SHP77 (cell line): ENCODE results near the gene AOPEP.

Experiments used
- DNase-seq, 2 experiments: peaks; one replicate each; lab custom pipeline; 2025; lab: John Stamatoyannopoulos, UW

AOPEP gene

DNA sequence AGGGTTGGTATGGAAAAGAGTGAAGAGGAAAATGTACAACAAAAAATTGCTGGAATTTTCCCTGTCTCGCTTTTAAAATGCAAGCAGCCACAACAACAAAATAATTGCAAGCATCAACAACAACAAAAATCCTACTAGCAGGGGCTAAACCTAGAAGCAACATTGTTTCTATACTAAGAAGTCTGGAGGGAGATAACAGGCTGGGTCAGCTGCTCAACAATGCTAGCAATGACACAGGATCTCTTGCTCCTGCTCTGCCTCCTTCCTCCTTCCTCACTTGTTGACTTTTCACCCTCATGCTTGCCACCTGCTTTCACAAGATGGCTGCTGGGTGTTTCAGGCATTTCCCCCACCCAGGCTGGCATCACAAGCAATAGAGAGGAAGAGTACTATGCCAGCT lies 7.6 kb upstream of the AOPEP start:
- DNase-seq: no peak

DNA sequence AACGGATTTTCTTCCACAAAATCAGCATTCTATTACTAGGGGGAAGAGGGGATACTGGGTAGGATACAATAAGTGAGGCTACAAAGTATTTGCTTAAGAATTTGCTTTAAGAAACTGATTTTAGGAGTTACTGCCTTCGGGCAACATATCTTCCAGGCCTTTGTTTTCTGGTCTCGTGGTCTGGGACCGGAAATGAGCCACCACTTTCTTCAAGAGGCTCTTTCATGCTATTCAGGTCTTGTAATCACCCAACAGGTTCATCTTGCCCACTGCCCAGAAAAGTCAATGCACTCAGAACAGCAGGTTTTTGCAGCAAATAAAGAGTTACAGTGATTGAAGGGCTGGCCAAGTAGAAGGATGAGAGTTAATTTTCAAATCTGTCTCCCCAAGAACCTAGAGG lies 6.6 kb upstream of the AOPEP start:
- DNase-seq: no peak

DNA sequence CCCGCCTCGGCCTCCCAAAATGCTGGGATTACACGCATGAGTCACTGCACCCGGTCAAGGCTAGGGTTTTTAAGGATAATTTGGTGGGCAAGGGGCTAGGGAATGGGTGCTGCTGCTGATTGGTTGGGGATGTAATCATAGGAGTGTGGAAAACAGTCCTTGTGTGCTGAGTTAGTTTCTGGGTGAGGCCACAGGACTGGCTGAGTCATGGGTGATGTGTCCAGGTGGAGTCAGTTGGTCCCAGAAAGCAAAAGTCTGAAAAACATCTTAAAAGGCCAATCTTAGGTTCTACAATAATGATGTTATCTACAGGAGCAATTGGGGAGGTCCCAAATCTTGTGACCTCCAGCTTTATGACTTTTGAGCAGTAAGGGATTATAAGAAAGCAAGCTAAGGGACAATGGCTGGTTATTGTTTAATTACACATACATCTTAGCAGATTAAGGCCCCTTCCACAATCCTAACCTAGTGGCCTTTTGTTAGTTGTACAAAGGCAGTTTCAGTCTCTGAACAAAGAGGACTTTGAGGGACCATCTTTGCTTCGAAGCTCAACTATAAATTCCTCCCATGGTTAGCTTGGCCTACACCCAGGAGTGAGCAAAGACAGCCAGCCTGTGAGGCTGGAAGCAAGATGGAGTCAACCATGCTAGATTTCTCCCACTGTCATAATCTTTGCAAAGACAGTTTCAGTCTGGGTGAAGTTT lies 5.5 kb upstream of the AOPEP start:
- no peak for DNase-seq

DNA sequence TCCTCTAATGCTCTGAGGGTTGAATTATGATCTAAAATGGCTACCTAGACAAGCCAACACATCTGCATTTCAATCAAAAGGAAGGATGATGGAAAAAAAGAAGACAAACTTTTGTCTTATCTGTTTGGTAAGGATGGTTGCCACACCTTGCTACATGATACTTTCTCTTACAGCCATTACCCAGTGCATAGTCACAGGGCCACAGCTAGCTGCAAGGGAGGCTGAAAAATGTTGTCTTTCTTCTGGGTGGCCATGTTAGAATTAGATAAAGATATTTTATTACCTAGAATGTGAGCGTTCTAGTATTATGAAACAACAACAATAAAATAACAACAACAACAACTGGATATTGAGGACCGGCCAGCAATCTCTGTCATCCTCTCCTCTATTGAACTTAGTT lies 4.7 kb upstream of the AOPEP start:
- DNase-seq: no peak

DNA sequence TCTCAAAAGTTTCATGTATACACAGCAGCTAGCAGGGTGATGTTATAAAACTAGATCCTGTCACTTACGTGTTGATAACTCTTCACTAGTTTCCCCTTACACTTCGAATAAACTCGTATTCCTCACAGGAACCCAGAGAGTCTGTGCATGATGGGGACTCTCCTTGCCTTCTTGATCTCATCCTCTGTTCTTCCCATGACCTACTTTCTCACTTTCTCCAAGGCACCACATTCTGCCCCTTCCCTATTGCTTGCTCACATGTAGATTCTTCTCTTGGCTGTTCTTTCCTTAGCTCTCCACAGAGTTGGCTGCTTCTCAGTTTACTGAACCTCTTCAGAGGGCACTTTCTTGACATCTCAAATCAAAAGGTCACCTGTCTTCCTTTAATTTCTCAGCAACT lies 1.2 kb upstream of the AOPEP start:
- no peak for DNase-seq

DNA sequence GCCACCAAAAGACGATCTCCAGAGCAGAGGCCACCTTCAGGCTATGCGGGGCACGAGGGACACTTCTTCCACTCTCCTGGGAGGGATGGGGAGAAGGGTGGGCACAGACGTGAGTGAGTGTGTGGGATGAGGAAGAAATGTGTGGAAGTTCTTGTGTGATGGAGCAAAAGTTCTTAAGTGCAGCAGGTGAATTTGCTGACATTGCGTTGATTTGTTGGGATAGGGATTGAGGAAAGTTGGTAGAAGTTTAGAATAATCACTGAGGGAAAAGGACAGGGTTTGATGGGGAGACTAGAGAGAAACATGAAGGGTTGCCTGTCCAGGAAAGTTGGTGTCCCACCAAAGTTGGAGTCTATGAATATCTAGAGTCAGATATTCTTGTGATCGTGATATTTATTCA lies 2.2 kb downstream of the AOPEP start:
- DNase-seq: no peak

DNA sequence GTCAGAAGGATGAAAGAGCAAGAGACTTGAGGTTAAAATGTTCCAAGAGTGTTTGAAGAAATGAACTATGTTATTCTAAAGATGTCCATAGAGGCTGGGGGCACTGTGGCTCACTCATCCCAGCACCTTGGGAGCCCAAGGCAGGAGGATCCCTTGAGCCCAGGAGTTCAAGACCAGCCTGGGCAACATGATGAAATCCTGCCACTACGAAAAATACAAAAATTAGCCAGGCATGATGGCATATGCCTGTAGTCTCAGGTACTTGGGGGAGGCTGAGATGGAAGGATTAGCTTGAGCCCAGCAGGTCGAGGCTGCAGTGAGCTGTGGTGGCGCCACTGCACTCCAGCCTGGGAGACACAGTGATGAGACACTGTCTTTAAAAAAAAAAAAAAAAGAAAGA lies 2.7 kb downstream of the AOPEP start:
- no peak for DNase-seq

DNA sequence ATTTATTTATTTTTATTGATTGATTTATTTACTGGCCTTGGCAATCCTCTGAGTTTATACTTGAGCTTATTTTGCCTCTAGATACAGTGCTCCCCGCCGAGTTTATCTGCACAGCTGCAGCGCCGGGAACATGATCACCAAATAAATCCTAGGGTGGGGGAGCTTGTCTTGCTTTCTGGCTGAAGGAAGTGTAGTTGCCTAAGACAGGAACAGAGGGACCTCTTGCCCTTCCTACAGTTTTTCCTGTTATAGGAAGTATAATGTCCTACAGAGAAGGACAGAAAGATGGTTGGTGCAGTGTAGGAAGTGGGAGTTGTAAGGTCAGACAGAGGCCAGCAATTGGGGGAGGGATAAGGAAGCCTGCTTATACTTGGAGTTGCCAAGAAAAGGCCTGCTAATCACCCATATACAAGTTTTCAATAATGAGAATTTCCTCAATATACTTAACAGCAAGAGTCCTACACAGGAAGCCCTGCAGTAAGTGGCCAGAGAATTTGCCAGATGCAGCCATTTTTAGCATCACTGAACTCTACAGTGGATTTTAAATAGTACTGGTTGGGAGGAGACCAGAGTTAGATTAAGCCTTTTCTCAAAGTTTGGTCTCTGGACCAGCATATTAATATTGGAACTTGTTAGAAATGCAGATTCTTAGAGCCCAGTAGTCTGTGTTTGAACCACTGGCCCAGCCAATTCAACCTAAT lies 7.7 kb downstream of the AOPEP start:
- DNase-seq: no peak

DNA sequence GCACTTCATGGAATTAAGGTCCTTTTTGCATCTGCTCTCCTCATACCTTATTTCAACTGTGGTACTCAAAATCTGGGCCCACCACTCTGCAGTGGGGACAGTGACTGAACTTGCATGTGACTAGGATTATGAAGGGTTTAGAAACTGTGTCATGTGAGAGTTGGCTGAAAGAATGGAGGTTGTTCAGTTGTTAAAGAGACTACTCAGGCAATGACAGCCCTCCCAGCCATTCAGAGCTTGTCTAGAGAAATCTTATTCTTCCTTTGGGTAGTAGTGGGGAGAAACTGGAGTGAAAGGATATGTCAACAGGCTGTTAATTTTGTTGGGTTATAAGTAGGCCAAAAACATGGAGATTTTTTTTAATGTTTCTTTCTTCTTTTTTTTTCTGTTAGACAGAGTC lies 10.3 kb downstream of the AOPEP start:
- no peak for DNase-seq

DNA sequence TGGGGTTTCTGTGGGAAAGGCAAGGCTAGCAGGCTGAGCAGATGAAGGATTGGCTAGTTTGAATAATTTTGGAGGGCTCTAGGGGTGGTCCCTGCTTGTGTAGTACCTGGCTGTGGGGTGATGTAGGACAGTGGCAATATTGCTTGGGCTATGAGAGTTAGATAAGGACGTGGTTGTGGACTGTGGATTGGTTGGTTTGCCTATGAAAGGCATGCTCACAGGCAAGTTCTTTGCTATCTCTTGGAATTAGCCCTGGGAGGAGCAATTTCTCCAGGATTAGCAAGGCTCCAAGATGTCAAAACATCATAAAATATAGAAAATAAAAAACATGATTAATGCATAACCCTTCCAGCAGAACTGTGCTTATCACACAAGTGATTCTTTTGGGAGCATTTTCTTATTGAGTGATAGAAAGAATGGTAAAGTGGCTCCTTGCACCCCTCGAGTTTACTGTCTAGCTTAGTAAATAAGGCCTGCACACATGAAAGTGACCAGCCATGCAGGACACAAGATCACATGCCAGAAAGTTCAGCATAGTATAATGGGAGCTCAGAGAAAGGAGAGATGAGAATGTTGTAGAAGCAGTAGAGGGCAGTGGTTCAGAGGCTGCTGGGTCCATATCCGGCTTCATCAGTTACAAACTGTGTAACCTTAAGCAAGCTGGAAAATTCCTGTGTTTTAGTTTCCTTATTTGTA lies 13.8 kb downstream of the AOPEP start:
- DNase-seq: no peak

DNA sequence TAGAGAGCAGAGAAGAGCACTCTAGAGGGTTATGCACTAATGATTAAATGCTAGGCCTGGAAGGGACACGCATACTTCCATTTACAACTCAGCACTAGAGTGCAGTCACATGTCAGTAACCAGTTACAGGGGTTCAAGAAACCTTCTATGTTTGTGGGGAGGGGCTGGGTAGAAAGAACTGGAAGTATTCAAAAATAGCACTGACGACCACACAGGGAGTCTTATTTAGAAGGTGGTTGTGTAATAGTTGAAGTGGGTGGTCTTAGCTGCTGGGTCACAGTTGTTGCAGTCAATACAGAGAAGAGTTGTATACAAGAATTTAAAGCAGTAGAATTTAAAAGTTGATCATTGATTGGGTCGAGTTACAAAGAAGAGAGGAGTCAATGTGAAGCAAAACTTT lies 15.4 kb downstream of the AOPEP start:
- DNase-seq: no peak

DNA sequence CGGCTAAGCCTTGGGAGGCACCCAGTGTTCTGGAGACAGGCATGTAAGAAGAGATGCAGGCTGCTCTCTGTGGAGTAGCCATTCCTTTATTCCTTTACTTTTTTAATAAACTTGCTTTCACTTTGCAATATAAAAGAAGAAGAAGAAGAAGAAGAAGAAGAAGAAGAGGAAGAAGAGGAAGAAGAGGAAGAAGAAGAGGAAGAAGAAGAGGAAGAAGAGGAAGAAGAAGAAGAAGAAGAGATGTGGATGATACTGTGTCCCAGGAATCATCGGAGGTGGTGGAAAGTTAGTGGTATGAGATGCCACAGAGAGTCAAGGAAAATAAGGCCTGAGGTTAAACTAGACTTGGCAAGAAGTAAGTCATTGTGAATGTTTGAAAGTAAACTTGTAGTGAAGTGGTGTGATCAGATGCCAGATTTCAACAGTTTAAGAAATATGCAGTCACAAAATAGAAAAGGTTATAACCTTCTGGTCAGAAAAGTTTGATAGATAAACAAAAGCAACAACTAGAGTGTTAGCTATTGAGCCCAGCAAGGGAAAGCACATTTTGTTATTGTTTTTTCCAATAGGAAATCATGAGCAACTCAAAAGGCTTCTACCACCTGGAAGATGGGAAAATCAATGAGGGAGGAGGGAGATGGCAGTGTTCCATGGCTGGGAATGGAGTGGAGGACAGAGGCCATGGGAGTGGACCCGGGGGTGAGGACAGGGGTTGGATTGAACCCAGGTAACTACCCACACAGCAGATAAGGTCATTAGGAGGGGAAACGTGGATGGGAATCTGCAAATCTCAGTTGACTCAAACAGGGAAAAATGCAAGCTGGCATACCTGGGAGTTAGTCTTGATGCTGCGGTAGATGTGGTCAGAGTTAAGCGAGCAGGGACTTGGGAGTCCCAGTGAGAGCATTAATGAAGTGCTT lies 16.8 kb downstream of the AOPEP start:
- DNase-seq: no peak

DNA sequence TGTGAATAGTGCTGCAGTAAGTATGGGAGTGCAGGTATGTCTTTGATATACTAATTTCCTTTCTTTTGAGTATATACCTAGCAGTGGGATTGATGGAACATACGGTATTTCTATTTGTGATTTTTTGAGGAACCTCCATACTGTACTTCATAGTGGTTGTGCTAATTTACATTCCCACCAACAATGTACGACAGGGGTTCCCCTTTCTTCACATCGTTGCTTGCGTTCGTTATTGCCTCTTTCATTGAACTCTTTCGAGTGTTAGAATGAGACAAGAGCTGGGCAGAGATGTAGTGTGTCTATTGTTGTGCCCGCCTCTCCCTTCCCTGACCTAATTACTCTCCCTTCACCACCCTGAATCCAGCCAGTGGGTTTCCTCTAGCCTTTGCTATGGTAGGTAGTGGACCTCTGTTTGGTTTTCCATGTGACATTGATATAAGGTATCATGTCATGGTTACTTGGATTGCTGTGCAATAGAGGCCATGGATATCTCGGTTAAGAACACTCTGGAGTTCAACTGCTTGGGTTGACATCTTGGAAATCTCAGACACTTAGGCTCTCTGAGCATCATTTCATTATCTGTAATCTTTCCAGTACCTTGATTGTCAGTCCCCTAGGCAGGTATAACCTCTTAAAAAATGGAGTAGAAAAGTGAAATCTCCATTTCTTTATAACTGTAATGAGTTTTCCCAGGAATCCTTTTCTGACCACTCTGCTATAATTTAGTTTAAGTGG lies 19.5 kb downstream of the AOPEP start:
- DNase-seq: no peak

DNA sequence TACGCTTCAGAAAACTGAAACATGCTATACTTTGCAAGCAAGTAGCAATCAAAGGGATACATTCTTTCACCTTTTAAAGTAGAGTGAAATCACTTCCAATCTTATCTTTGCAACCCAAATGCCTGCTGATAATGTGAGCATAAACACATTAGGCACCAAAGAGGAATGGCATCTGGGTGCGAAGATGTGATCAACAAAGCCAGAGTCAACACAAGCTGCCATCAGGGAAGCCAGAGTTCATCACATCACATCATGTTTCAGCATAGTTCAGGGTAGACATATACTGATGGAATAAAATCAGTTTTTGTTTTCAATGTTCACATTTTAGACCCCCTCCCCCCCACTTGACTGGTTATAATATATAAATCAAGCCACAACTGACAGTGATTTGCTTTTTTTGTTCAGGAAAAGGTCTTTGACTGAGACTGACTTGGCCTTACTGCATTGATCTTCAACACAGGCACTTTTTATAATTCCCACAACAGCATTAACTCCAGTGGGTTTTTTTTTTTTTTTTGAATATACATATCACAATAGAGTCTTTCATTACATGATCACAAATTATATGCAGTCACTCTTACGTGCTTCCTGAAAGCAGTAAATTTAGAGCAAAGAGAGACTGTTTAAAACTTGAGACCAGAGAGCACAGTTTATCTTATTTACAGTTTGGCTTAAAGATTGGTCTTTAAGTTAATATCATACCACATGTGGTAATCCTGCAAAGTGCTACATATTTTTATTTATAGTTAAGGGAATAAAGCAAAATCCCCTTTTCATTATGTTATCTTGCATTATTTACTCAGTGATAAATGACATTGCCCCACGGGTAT lies 20.3 kb downstream of the AOPEP start:
- DNase-seq: no peak

DNA sequence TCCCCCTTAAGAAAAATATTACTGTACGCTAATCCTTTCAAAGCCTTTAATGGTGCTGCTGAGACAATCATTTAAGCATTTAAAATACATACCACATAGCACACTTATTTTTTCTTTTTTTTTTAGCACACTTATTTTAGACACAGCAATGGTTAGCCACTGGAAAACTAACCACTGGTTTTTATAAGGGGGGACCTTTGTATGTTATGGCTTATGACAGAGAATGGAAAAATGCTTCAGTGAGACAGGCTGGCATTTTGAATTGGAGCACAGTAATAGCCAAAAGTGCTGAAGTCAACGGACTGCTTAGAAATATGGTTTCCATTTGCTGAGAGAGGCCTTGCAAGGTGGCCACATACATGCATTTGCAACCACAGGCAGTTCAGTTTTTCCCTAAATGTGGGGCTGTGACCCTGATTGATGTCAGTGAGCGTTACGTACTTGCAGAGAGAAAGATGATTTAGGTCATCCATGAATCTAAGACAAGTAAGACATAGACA lies 28.5 kb downstream of the AOPEP start:
- no peak for DNase-seq

DNA sequence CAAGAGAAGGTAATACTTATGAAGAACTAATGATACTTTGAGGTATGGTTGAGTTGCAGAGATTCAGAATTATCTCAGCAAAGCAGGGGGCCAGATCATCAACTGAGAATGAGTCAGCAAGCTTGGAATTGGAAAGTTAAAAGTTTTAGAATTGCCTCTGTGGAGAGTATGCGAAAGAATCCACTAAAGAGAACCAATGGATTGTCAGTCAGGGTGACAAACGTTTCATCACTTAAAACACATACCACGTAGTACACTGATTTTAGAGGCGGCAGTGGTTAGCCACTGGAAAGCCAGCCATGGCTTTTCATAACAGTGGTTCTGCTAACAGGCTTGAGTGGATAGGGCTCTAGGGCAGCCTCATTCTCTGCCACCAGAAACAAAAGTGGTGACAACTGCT lies 30.7 kb downstream of the AOPEP start:
- no peak for DNase-seq

DNA sequence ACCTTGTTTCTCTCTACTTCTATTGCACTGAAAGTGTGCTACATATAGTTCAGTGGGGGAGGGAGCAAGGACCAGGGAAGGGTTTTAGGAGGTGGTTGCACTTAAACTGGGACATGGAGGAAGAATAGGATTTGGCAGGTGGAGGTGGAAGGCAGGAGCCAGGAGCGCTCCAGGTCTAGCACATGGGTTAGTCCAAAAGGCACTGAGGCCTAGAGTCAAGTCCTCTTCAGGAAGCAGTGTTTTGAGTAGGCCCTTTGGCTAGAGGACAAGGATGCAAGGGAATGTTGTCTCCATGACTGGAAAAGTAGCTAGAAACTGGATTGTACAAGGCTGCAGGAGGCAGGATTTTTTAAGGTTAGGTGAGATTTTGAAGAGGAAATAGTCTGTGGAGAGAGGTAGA lies 31.5 kb downstream of the AOPEP start:
- DNase-seq: no peak

DNA sequence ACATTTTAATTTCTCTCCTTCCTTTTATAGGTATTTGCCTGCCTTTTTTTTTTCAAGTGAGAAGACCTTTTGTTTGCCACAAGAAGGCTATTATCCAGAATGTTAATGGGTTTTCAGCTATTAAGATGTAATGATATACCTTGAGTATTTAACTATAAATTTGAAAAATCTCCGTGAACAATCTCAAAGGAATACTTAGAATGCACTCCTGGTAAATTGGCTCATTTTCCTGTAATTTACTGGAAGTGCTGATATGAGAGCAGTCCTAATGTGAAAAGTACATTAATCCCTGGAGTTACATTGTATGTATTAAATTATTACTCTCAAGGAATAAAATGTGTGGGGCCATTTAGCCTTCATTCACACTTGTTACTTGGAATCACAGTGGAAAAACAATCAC lies 32.4 kb downstream of the AOPEP start:
- no peak for DNase-seq

DNA sequence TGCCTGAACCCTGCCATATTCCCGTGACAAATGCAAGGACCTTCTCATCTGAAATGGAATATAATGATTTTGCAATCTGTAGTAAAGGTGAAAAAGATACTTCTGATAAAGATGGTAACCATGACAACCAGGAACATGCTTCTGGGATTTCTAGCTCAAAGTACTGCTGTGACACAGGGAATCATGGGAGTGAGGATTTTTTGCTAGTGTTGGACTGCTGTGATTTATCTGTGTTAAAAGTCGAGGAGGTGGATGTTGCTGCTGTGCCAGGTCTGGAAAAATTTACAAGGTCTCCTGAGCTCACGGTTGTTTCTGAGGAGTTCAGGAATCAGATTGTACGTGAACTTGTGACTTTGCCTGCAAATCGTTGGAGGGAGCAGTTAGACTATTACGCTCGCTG lies 33.5 kb downstream of the AOPEP start:
- no peak for DNase-seq

DNA sequence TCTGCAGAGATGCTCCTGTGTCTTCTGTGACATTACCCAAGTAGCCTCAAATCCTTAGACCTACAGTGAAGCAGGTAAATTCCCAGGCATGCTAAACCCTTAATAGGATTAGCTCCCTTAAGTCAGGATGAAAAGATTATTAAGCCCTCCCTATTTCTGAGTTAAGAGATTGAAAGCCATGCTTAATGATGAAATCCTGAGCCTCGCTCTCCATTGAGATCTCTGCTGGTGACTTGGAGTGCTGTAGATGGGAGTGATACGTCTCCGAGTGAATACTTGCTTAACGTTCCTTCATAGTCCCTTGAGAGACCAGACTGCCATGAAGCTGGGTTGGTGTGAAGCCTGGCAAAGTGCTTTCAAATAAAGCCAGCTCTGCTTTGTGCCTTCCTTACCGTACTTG lies 34.2 kb downstream of the AOPEP start:
- no peak for DNase-seq

DNA sequence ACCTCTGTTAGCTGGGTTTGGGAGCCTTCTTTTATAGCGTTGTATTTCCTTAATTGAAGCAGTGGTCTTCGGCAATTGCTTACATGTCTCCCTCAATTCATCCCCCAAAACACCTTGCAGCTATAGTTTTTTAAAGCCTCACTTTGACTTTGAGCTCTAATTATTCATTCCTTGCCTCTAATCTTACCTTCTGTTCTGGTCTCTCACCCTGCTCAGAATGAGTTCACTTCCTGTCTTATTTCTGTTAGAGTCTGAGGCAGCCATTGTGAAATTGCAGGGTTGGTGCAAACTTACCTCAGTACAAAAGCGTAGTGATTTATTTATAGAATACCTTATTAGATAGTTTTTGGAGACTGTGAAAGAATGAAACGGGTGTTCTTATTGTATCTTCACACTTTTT lies 35.0 kb downstream of the AOPEP start:
- DNase-seq: no peak
